Esophagus muscularis mucosa (tissue), 3 donors: ENCODE data around the gene SLC51B.

Source experiments
- CTCF ChIP-seq, 3 experiments: fragments of 200-600 bp in 2 of 3; fragments of 450-650 bp in 1 of 3; sonication (generic) in 2 of 3; IDR thresholded peaks; one replicate each; pipeline ENCODE4 v1.5.1; 2017 to 2019; ENCODE audit warnings: antibody characterized with exemption in 3 of 3, mild to moderate bottlenecking in 2 of 3, moderate library complexity in 1 of 3
- POLR2A ChIP-seq: fragments of 450-650 bp; IDR thresholded peaks from one replicate; pipeline ENCODE4 v1.6.1; 2017; ENCODE audit warnings: antibody characterized with exemption, moderate library complexity, mild to moderate bottlenecking, low read depth

- no peak for TF ChIP-seq CTCF (IDR thresholded peaks at IDR 0.05)
- TF ChIP-seq POLR2A, result no peak
These were observed 52.6 kb downstream of the SLC51B start for GRCh38 chr15:65097651-65098263.
